ENCODE data around the gene TMEM255B.

Gene TMEM255B

GRCh38 chr13:113774177-113775107 lies 15.4 kb downstream of the TMEM255B start:
- DNase-seq (ENCODE audit: low spot score): no peak
- in situ Hi-C loops (cut with MboI; ENCODE audit: low pct_unique_long_range_greater_than_20kb, low sequenced_read_pairs, unreplicated experiment): no loop called here
- TF ChIP-seq, protein P1, sequence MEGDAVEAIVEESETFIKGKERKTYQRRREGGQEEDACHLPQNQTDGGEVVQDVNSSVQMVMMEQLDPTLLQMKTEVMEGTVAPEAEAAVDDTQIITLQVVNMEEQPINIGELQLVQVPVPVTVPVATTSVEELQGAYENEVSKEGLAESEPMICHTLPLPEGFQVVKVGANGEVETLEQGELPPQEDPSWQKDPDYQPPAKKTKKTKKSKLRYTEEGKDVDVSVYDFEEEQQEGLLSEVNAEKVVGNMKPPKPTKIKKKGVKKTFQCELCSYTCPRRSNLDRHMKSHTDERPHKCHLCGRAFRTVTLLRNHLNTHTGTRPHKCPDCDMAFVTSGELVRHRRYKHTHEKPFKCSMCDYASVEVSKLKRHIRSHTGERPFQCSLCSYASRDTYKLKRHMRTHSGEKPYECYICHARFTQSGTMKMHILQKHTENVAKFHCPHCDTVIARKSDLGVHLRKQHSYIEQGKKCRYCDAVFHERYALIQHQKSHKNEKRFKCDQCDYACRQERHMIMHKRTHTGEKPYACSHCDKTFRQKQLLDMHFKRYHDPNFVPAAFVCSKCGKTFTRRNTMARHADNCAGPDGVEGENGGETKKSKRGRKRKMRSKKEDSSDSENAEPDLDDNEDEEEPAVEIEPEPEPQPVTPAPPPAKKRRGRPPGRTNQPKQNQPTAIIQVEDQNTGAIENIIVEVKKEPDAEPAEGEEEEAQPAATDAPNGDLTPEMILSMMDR (IDR thresholded peaks at IDR 0.05; ENCODE audit: extremely low read depth, insufficient read depth, missing control alignments): no peak

DNA sequence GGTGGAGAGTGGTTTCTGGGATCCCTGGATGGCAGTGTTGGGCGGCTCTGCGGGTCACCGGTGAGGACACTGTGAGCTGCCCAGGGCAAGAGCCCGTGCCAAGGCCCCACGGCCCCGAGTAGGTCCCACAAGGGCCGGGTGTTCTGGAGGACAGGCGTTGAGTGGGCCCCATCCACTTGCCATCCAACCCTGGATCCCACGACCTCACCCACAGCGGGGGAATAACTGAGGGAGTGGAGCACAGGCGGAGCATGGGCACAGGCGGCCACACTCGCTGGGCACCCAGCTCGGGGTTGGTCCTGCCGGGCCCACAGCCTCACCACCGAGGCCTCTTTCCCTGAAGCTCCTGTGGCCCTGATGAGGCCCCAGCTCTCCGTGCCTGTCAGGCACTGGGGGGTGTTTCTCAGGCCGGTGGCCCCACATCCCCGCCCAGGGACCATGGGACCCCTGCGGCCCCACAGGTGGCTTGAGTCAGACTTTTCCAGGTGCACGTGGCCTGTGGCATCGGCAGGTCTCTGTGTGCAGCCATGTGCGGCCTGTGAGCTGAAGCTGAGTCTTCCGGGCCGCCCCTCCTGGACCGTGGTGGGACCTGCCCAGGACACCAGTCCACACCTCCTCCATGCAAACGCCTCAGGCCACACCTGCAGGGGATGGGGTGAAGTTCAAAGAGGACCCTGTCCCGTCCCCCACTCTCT lies 16.6 kb downstream of the TMEM255B start:
- in situ Hi-C loops (cut with MboI; ENCODE audit: low pct_unique_long_range_greater_than_20kb, low sequenced_read_pairs, unreplicated experiment): no loop called here
- DNase-seq (ENCODE audit: low spot score): no peak
- TF ChIP-seq, protein P1 (IDR thresholded peaks at IDR 0.05; ENCODE audit: extremely low read depth, insufficient read depth, missing control alignments): no peak

DNA sequence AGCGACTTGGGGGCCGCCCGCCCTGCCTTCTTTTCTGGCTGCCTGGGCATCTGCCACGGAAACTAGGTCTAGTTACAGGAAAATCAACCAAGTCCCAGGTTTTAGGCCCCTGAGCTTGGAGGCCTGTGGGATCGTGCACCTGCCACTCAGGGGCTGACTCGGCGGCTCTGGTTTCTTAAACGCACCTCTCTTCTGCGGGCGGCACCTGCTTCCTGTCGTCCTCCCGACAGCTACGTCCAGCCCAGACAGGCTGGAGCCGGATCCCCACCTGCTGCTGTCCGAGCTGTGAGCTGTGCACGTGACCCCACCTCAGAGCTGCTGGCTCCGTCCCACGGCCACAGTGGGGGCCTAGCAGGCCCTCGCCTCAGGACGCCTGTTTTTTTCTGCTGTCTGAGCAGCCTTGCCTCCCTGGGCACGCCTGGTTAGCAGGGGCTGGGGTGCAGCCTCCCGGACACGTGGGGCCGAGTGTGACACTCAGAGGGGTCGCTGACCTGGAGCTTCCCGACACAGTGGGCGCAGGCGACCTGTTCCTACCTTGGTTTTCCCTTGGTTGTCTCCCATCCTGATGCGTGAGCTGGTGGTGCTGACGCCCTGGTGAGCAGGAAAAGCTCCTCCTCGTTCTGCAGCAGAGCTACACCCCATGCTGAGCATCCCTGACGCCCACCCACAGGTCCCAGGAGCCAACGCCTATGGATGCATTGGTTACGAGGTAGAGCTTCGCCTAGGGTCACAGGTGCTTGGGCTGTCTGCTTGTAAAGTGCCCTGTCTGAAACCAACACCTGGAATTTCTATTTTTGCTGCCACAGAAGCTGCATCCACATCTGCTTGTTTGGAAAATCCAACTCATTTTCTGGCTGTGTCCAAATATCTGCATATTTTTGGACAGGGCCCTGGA lies 17.5 kb downstream of the TMEM255B start:
- in situ Hi-C loops (cut with MboI; ENCODE audit: low pct_unique_long_range_greater_than_20kb, low sequenced_read_pairs, unreplicated experiment): no loop called here
- DNase-seq (ENCODE audit: low spot score): no peak
- TF ChIP-seq, protein P1 (IDR thresholded peaks at IDR 0.05; ENCODE audit: extremely low read depth, insufficient read depth, missing control alignments): no peak

DNA sequence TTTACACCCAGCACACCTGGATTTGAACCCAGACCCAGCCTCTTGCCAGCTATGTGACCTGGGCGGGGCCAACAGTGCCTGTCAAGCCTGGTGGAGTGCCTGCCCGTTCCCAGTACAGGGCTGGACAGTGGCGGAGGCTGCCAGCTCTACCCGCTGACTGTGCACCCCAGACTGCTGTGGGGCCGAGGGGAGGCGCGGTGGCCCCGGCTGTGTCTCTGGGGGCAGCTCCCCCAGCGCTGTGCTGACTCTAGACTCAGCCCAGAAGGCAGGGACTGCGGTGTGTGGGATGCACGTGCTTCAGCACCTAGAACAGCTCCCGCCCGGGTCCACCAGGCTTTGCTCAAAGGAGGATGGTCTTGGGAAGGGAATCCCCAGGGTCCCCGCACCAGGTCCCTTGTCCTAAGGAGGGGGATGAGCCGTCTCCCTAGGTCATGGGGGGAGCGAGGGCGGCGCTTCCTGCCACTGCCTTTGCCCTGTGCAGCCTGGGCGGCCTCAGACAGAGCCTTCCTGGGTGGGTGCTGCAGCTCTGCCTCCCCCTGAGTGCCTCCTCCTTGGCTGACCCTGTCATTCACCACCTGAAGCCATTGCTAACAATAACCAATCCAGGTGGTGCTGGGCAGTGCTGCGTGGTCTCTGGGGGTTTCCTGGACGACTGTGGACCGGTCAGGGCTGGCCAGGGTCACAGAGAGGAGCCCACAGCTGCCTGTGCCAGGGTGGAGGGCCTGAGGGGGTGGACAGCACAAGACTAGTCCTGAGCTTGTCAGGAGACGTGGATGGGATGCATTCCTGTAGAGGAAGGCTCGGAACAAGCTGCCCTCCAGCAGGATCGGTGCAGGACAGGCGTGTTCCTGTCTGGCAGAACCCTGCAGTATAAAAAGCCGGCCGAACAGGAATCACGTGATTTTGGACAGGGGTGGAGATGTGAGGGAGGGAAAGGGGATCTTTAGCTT lies 18.6 kb downstream of the TMEM255B start:
- TF ChIP-seq, protein P1 (IDR thresholded peaks at IDR 0.05; ENCODE audit: extremely low read depth, insufficient read depth, missing control alignments): no peak
- DNase-seq (ENCODE audit: low spot score): no peak

DNA sequence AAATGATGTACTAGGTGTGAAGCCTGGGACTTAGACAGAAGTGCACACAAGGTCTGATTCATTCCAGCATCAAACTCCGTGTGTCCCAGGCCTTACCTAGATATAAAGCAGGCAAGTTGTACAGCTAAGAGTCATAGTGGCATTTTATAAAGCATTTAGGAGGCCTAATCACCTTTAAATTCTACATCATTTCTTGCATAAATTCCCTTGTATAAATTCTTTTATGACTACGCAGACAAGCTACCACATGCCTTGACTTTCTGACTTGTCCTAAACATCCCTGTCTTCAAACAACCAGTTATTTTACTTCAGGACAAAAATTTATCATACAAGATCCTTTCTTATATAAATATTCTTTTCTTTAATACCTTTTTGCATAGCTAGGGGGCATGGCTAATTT lies 22.5 kb downstream of the TMEM255B start:
- no peak for DNase-seq (ENCODE audit: low spot score)
- TF ChIP-seq, protein P1 (IDR thresholded peaks at IDR 0.05; ENCODE audit: extremely low read depth, insufficient read depth, missing control alignments): no peak
- in situ Hi-C loops (cut with MboI; ENCODE audit: low pct_unique_long_range_greater_than_20kb, low sequenced_read_pairs, unreplicated experiment): no loop called here

More for the DNA sequence above, 18.6 kb downstream of the TMEM255B start:
- in situ Hi-C loops (cut with MboI; ENCODE audit: low pct_unique_long_range_greater_than_20kb, low sequenced_read_pairs, unreplicated experiment): no loop called here

Measured in GM13977 (cell line).